NCI-H1417 treated with DMSO at 0.1 percent for 48 hours (cell line): ENCODE data around the gene DNAJC25.
A peak's percentile ranks its signal among the peaks of the same experiment; 100 is the strongest.
"Not testable (repeated sequence)": the region's sequence is repeated elsewhere in the genome, so short reads cannot be mapped to it uniquely, and the experiment has no call there.

Experiments used
- DNase-seq: peaks from one replicate; lab custom pipeline; 2025; lab: John Stamatoyannopoulos, UW

Gene DNAJC25

DNA sequence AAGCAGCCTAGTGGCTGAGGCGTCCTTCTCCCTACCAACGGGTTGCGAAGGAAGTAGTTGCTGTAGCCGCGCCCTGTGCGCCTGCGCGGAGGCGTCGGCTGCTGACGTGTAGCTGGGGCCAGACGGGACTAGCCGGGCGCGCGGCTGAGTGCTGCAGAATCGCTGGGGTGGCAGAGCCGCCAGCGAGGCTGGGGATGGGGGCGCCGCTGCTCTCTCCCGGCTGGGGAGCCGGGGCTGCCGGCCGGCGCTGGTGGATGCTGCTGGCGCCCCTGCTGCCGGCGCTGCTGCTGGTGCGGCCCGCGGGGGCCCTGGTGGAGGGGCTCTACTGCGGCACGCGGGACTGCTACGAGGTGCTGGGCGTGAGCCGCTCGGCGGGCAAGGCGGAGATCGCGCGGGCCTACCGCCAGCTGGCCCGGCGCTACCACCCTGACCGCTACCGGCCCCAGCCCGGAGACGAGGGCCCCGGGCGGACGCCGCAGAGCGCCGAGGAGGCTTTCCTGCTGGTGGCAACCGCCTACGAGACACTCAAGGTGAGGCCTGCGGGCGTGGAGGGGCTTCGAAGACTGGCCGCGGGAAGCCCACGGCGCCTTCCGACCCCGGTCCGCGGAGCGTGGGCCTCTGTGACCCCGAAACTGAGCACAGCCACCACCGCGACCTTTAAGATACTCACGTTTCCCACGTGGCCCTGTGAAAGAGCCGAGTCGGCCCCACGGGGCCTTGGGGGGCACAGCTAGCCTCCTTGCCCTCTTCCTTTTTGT is at the start of gene DNAJC25:
TSS of gene DNAJC25 (plus strand) at position 121 of the 758 bp plus-strand sequence. CDS start at position 195, 74 bp downstream.
- peak; percentile 94 for DNase-seq

DNA sequence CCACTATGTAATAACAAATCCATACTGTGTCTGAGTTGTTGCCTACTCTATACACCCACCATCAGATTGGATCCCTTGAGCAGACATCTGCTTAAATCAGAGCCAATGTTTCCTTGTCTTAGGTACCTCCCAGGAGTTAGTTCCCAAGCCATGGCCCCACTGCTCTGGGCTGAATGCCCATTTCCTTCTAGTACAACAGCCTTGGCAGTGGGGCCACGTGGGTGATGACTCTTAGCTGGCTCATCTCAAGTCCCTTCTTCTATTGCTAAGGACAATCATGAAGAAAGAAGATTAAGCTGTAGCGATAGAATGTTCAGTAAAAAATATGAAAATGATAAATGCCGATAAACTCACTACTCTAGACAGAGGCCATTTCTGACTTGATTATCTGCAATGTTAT is 48.2 kb upstream of the DNAJC25 start:
- no peak for DNase-seq

DNA sequence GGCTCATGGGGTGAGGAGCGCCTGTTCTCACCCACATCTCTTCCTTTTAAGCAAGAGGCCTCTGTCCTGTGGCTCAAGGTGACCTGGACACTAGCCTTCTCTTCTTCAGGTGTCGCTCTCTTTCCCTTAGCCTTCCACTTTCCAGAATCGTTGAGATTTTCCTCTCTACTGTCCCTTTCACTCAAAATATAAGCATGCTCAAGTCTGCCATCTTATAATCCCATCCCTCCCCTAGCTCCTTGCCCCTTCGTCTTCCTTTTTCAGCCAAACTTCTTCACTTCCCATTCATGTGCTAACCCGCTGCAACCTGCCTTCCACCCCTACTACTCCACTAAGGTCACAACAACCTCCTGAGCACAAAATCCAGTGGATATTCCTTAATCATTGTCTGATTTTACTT is 44.8 kb upstream of the DNAJC25 start:
- DNase-seq = no peak

- no peak for DNase-seq
Measured at GRCh38 chr9:111588846-111589245, 42.3 kb upstream of the DNAJC25 start.

DNA sequence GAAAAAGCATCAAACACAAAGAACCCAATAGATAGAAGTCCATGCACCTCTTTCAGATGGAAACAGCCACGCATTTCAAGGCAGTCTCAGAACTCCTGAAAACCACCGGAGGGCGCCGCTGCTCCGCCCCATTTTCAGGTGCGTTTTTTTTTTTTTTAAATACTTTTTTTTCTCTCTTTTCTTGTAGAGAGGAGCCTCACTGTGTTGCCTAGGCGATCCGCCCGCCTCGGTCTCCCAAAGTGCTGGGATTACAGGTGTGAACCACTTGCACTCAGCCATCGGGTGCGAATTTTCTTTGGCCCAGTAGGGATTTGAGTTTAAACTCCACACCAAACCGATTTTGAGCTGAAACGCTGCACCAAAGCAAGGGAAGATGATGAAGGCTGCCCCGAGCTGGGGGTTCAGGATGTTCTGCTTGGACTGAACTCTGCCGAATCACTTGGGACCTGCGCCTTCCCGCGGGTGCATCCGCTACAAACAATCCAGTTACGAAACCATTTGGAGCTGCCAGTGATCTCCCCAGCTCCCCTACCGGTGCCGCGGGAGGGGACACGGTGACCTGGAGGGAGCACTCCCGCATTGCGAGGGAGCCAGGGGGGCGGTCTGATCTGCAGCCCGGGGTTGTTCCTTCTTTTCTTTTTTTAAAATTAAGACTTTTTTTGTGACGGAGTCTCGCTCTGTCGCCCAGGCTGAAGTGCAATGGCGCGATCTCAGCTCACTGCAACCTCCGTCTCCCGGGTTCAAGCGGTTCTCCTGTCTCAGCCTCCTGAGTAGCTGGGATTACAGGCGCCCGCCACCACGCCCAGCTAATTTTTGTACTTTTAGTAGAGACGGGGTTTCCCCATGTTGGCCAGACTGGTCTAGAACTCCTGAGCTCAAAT is 33.0 kb upstream of the DNAJC25 start:
- peak; percentile 27 for DNase-seq

DNA sequence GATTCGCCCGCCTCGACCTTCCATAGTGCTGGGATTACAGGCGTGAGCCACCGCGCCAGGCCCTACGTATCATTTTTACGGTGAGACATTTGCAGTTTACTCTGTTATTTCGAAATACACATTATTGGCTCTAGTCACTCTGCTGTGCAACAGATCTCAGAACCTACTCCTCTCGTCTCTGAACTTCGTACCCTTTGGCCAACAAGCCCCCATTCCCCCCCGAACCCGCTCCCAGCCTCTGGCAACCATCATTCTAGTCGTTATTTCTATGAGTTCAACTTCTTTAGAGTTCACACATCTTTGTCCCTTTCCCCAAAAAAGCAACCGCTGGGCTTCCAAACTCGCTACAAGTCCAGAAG is 32.4 kb upstream of the DNAJC25 start:
- no peak for DNase-seq

- no peak for DNase-seq
Measured at GRCh38 chr9:111599092-111599954, 31.8 kb upstream of the DNAJC25 start, which contains the start of gene PTGR1. Gene PTGR1, minus strand, starts transcription at chr9:111599647. Its CDS starts 2,225 bp downstream, at chr9:111597422.

- no peak for DNase-seq
Measured at GRCh38 chr9:111599955-111600343, 31.2 kb upstream of the DNAJC25 start.

DNA sequence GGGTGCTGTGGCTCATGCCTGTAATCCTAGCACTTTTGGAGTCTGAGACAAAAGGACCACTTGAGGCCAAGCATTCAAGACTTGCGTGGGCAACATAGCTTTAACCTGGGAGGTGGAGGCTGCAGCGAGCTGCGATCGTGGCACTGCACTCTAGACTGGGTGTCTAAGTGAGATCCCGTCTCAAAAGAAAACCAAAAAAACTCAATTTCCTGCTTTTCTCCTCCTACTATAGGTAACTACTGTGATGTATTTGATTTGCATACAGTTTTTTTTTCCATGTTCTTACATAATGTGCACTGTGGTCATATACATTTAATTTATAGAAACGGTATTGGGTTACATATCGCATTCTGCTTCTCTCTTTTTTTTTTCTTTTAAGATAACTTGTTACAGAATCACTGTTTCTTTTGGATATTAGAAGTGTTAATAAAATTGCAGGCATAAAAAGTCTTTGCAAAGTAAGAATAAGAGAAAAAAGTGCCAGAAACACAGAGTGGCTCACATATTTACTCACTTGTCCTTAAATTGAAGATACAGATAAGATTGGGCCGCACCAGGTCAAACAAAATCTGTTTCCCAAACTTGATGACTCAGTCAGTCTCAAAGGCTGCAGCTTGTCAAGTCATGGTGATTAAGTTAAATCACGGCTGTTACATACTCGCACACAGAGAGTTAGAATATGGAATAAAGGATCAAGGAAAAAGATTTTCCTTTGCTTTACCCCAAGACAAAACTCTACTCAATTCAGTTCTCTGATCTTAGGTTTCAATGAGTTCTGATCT is 29.7 kb upstream of the DNAJC25 start:
- no peak for DNase-seq

DNA sequence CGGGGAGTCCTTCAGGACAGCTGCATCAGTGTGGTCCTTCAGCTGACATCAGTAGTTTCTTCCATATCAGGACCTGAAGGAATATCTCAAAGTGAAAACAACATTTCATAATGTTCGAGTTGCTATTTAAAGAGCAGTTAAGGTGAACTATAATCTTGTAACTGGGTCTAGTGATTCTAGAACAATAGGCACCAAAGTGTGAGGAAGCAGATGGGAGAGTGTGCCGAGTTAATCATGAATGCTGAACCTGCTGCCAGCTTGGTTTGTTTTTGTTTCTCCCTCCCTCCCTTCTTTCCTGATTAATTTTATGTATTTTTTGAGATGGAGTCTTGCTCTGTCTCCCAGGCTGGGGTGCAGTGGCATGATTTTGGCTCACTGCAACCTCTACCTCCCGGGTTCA is 28.1 kb upstream of the DNAJC25 start:
- DNase-seq = no peak

DNA sequence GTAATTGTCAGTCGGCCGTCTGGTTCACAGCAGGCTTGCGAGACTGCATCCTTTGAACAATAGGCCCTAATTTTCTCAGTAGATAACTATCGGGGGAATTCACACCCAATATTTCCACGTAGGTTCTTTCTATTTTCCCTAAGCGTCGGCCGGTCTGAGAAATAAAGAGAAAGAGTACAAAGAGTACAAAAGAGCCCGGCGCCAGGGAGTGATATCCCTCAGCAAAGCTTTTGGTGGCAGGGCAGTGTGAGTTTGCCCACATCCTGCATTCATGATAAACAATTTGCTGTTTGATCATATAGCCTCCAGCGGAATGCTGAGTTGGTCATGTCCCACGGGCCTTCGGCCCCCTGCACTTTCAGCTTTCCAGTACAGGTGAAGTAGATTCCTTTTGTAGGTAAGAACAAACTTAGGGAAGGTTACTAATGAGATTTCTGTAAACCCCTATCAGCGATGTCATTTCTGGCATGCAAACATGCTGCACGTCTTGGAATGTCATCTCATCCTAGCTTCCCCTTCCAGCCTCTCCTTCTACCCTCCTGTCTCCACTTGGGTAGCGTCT is 27.0 kb upstream of the DNAJC25 start:
- DNase-seq = no peak

DNA sequence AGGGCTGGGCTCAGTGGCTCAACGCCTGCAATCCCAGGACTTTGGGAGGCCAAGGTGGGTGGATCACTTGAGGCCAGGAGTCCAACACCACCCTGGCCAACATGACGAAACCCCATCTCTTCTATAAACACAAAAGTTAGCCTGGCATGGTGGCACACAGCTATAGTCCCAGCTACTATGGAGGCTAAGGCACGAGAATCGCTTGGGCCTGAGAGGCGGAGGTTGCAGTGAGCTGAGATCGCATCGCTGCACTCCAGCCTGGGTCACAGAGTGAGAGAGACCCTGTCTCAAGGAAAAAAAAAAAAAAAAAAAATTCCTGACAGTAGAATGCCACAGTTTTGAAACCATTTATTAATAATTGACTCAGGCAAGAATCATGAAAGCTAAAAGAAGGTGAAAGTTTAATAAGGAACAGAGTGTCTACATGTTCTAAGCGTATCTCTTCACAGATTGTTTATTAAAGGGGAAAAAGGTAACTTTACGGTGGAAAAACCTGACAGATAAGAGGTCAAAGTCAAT is 26.0 kb upstream of the DNAJC25 start:
- DNase-seq = no peak

- no peak for DNase-seq
Measured at GRCh38 chr9:111610149-111610548, 21.0 kb upstream of the DNAJC25 start.

- DNase-seq = no peak
Measured at GRCh38 chr9:111610845-111611244, 20.3 kb upstream of the DNAJC25 start.

GRCh38 chr9:111613436-111614040 is 17.6 kb upstream of the DNAJC25 start:
- DNase-seq = no peak

DNA sequence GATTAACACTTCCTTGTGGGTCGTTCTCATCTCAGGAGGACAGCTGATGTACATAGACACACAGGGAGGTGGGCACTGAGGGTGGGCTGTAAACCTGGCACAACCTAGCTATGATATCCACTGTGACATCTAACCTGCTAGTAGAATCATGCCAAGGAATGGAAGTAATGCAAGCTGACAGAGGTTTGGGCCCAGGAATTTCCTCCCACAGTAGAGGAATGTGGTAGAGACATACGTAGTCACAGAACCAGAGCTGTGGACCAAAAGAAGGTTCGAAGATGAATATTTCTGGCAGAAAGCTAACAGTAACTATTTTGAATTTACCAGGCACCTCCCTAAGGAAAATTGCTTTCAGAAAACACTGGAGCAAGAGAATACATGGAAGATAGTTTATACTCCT is 15.2 kb upstream of the DNAJC25 start:
- DNase-seq = no peak

DNA sequence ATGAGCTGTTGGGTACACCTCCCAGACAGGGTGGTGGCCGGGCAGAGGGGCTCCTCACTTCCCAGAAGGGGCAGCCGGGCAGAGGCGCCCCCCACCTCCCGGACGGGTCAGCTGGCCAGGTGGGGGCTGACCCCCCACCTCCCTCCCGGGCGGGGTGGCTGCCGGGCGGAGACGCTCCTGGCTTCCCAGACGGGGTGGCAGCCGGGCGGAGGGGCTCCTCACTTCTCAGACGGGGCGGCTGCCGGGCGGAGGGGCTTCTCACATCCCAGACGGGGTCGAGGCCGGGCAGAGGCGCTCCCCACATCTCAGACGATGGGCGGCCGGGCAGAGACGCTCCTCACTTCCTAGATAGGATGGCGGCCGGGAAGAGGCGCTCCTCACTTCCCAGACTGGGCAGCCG is 13.8 kb upstream of the DNAJC25 start:
- DNase-seq = not testable (repeated sequence)

DNA sequence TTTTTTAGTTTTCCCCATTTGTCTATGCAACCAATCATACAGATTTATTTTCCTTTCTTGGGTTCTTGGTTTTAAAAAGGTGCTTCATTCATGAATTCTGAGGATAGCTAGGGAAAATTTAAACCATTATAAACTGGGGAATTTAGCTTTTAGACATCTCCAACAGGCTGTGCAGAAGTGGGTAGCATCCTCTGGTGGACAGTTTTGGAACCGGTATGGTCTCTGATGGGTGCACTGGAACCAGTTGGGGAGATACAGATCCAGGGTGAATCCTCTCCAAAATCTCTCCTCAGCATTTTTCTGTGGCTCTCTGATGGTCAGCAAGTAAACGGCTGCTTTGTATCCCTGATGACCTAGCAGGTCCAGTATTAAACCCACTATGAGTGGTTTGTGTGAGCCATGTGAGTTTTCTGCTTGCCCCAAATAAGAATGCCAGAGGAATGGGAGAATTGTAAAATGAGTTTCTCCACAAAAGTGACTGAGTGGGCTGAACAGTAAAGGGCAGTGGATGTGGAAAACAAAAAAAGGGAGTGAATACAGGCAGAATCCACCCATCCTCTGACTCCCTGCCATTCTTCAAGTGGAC is 9.1 kb upstream of the DNAJC25 start:
- DNase-seq = no peak

GRCh38 chr9:111622626-111623025 is 8.5 kb upstream of the DNAJC25 start:
- no peak for DNase-seq
